HG03378 (cell line): ENCODE results near the gene FAM53B.
"Not testable (repeated sequence)": the region's sequence is repeated elsewhere in the genome, so short reads cannot be mapped to it uniquely, and the experiment has no call there.

Experiments
- ATAC-seq: cut with Tn5 transposase; IDR thresholded peaks from one replicate; pipeline ENCODE4 v1.9.1; 2021; ENCODE audit warnings: mild to moderate bottlenecking, moderate library complexity; ENCODE audit not compliant: unreplicated experiment

FAM53B gene, protein sequence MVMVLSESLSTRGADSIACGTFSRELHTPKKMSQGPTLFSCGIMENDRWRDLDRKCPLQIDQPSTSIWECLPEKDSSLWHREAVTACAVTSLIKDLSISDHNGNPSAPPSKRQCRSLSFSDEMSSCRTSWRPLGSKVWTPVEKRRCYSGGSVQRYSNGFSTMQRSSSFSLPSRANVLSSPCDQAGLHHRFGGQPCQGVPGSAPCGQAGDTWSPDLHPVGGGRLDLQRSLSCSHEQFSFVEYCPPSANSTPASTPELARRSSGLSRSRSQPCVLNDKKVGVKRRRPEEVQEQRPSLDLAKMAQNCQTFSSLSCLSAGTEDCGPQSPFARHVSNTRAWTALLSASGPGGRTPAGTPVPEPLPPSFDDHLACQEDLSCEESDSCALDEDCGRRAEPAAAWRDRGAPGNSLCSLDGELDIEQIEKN

DNA sequence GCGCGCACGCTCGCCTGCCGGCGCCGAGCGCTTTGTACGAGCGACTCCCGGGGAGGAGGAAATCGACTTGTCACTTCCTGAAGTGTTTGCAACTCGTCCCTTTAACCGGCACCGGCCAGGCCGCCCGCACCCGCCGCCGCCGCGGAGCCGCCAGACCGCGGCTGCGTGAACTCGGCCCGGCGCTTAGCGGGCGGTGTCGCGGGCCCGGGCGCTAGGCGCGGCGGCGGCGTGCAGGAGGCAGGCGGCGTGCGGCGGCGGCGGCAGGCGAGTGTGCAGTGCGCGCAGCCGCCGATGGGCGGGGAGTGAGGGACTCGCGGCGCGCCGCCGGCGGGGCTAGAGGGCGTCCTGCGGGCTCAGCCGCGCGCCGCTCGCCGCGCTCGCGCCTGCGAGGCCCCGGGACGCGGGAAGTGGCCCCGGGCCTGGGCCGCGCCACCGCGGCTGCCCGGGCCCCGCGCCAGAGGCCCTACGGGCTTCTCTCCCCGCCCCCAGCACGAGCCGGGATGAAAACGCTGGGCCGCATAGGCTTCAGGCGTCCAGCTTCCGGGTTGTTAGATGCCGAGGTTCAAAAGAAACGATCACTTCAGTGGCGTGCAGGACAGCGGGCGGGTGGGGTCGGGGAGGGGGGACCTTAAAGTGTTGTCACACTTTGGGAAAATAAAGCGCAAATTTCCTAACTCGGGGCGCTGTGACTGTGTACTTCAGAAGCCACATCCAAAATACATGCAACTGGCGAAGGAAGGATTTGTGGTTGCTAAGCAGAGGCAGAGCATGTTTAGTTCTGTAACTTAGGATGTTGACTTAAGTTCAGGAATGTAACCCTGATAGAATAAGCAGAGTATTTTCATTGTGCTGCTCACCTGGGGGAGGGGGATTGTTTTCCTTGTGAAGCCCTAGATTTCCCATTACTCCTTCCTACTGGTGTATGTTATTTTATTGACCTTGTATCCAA lies at the start of gene FAM53B:
TSS of gene FAM53B (minus strand) at position 277 of the 949 bp plus-strand sequence. CDS start 37,665 bp downstream, outside the sequence.
- ATAC-seq = peak; percentile 32

DNA sequence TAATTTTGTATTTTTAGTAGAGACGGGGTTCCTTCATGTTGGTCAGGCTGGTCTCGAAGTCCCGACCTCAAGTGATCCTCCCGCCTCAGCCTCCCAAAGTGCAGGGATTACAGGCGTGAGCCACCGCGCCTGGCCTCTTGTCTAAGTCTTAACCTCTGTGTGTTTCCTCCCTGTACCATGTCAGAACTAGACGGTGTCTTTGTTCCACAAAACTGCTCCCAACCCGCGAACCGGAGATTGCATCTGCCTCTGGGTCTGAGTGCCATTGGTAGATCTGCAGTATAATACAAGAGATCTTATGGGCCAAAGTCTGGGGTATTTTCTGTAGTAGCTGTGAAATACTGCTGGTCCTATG lies 48.8 kb upstream of the FAM53B start:
- no peak for ATAC-seq

DNA sequence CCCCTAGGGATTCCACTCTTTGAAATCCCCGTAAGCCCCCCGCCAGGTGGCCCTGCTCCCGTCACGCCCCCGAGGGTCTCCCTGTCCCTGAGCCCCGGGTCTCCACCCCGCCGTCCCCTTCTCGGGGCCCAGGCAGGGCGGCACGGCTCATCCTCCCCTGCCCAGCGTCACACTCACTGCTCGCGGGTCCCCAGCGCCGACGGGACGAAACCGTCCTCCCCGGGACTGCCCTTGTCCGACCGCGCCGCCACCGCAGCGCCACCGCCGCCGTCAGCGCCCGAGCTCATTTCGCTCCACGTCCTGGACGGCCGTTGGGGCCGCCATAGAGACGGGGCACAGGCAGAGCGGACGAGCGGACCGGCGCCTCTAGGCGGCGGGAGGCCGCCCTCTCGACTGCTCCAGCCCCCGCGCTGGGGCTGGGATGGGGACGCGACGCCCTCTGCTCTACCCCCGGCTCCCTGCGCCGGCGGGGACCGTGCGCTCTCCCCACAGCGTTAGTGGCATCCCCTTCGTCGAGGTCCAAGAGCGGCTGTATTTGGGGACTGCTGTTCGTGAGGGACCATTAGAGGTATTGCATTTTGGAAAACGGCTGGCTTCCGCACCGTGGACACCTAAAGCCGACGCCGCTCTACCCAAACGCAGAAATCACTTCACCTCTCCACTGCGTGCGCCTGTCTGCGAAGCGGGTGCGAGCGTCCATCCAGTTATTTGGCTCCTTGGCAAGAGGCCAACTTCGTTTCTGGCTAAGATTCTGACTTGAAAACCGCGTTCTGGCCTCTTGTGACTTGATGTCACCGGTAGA lies 47.6 kb upstream of the FAM53B start, which contains the start of gene EEF1AKMT2:
TSS of gene EEF1AKMT2 (minus strand) at position 341 of the 802 bp plus-strand sequence. CDS start at position 287, 54 bp downstream.
- peak; percentile 66 for ATAC-seq

DNA sequence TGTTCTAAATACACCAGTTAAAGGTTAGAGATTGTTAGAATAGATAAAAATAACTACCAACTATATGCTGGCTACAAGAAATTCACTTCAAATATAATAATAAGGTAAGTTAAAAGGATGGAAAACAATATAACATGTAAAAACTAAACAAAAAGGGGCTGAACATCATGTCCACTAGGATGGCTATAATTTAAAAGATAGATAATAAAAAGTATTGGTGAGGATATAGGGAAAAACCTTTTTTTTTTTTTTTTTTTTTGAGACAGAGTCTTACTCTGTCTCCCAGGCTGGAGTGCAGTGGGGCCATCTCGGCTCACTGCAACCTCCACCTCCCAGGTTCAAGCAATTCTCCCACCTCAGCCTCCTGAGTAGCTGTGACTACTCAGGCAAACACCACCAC lies 38.7 kb upstream of the FAM53B start:
- ATAC-seq = not testable (repeated sequence)

DNA sequence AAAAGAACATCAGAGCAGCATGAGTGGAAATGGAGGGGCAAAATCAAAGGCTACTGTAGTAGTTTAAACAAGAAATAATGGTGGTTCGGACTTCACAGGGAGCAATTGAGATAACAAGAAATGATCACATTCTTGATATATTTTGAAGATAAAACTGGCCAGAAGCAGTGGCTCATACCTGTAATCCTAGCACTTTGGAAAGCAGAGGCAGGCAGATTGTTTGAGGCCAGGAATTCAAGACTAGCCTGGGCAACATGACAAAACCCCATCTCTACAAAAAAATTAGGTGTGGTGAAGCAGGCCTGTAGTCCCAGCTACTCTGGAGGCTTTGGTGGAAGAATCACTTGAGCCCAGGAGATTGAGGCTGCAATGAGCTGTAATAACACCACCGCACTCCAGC lies 24.6 kb upstream of the FAM53B start:
- ATAC-seq = no peak

DNA sequence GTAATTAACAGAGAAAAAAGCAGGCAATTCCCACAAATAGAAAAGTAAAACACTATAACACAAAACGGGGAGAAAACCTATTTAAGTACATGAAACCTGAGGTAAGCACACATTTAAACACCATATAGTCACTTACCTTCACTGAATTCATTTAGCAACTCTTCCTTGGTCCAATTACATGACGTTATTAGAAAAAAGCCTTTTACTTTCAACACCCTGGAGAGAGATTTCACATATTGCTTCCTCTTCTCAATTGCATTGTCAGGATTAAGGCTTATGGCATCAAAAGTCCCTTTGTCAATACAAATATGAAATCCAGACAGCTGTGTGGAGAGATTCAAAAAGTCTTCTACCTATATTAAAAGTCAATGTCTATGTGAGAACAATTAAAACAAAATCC lies 21.1 kb upstream of the FAM53B start:
- ATAC-seq = no peak

DNA sequence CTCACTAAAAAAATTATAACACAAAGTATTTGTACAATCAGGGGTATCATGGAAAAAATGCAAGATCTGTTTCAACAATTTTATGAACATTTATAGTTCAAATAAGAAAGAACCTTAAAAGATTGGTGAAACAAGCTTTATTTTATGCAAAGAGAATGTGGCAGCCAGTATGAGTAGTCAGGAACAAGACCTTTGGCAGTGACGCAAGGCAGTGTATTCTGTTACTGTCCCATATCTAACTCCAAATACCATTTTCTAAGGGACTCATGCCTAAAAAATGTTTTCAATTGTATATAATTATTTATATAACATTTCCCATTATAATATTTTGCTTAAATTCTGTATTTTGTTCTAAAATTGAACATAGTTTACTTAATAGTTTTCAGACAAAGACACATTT lies 19.1 kb upstream of the FAM53B start:
- no peak for ATAC-seq

DNA sequence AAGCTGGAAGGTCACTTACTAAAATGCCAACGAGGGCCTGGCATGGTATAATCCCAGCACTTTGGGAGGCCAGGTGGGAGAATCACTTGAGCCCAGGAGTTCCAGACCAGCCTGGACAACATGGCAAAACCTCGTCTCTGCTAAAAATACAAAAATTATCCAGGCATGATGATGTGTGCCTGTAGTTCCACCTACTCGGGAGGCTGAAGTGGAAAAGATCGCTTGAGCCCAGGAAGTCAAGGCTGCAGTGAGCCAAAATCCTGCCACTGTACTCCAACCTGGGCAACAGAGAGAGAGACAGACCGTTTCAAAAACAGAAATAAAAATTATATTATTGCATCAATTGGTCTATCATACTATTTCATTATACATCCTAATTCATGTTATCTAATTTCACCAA lies 18.1 kb upstream of the FAM53B start:
- ATAC-seq = no peak

DNA sequence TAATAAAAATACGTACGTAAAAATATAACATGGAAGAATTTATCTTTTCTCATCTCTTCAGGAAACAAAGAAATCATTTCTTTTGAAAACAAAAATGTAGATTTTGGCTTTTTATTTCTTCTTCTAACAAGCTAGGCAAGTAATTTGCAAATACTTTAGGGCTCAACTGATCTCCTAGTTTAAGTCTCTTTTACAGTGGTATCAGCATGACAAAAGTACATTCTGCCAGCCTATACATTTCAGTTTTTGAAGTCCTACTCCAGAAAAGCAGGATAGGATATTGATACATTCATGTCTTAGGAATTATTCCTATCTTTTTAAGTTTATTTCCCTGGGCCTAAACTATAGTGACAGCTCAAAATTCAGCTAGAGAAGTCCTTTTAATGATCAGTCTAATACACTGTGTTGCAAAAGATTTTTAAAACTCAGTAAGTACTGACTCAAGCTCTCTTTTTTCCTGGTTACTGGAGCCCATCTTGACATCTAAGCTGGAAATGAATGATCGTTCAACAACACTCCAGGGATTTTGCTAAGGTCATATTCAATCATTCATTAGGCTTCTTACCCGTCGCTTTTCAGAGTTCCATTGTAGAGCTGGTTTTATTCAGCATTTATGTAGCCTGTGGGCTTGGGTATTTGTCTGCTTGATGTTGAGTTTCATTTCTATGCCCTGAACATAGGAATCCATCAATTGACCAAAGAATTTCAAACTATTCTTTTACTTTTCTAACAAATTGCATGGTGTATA lies 12.2 kb upstream of the FAM53B start:
- ATAC-seq = no peak

DNA sequence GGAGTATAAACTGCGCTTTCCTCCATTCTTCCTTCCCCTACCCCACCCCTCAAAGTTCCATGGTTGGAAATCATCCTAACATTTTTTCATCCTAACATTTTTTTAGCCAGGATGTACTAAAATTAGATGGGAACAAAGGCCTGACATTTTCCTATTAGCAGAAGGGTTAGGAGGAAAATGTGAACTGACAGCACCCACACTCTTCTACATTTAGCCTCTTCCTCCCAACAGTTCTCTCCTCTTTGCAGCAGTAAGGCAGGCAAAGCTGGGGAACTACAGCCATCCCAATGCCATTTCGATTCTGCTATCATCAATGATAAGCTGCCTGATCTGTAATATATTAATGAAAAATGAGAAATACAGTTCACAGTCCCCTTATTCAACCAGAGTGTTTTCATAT lies 11.4 kb upstream of the FAM53B start:
- no peak for ATAC-seq

DNA sequence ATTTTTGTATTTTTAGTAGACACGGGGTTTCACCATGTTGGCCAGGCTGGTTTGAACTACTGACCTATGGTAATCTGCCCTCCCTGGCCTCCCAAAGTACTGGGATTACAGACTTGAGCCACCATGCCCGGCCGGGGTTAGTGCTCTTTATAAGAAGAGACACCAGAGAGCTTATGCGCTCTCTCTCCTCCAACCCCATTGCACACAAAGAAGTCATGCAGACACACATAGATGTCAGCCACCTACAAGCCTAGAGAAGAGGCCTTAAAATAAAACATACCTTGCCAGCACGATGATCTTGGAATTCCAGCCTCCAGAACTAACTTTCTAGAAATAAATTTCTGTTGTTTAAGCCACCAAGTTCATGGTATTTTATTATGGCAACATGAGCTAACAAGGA lies 10.0 kb upstream of the FAM53B start:
- ATAC-seq = no peak

DNA sequence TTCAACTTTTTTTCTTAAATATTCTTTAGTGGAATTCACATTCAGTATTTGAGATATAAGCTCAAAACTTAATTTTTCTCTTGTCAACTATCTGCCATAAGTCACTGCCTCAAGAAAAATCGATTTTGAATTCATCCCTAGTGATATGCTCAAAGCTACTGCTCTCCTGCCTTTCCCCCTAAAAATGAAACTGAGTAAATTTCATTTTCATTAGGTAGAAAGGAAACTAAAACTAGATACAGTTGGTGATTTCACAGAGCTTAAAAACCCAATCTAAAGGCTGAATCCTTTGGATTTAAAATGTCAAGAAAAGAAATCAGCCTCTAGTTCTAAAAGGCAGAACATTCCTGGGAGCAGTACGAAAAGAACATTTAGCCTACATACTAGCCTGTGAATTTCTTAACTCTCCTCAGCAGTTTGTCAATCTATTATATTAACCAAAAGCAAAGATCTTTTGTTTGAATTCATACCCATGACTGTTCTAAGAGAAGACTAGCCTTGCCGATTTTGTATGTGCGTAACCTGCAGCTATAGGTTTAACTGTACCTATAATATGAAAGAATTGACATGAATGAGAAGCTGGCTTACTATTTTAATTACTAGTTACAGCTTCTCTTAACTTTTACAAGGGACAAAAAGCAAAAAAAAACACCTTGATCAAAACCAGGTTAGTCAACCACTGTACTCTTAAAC lies 4.9 kb upstream of the FAM53B start:
- no peak for ATAC-seq

DNA sequence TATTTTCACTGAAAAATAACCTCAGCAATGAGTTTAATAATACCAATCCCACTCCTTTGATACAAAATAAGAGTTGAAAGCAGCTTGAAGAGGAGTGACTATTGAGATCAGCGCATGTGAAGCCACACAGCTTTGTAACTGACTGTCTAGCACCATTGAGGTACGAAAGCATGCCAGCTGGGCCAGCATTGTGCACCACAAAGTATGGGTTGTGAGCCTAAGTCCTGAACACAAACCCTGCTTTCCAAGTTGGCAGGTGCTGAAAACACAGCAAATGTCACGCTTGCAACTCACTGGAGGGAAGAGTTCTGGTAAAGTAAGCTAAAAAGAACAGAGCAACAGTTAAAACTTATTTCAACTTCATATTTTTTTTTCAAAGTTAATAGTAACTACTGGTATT lies 4.0 kb upstream of the FAM53B start:
- ATAC-seq = no peak

DNA sequence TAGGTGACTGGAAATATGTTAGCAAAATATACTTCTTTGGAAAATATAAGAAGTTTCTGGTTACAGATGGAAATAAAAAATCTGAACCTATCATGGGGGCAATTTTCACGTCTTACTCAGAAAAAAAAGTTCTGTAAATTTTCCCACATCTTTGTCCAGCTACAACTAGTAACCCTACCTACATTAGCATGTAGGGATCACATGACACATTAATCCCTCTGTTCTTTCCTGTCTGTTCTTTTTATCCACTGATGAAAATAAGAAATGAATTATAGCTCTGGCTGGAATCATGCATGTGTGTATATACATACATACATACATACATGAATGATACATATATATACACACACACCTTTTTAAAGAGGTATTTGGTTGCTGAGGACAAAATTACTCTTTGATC lies 3.6 kb upstream of the FAM53B start:
- no peak for ATAC-seq

DNA sequence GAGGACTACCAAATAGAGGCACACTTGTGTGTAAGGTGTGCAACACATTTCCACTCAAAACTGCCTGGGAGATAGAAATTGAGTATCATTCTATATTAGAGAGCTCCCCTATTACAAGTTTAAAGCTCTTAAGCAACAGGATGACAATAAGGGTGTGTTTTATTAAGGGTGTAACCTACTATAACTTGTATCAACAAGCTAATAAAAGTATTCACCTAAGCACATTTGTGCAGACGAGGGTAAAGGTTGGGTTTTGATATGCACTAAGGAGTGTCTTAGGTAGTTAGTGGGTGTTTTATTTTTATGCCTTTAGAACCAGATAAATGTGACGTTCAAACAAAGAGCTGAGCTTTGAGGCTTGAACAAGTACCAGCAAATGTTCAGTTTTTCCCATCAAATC lies 2.8 kb upstream of the FAM53B start:
- no peak for ATAC-seq

DNA sequence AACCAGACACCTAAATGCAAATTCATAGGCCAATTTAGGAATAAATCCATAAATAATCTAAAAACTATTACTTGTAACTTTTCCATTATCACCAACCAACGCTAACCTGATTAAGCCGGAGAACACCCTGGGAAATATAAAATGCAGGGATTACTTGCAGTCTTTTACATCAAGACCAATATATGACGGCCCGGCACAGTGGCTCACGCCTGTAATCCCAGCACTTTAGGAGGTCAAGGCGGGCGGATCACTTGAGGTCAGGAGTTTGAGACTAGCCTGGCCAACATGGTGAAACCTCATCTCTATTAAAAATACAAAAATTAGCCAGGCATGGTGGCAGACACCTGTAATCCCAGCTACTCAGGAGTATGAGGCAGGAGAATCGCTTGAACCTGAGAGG lies 2.3 kb upstream of the FAM53B start:
- not testable (repeated sequence) for ATAC-seq

DNA sequence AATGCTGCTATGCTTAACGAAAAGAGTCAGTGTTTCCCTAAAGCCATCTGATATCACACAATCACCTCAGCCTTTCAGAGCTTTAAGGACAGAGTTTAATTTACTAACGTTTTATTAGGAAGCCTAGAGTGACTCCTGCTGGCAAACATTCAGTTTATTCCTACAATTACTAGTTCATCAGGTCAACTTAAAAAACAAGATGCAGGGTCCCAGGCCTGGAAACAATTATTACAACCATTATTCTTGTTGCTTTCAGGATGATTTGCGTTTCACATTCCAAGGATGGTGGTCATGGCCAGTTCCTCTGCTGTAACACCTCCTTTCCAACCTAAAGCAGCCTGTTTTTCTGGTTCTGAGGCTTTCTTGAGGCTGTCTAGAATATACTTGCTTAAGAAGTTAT lies 1.5 kb upstream of the FAM53B start:
- ATAC-seq = no peak

DNA sequence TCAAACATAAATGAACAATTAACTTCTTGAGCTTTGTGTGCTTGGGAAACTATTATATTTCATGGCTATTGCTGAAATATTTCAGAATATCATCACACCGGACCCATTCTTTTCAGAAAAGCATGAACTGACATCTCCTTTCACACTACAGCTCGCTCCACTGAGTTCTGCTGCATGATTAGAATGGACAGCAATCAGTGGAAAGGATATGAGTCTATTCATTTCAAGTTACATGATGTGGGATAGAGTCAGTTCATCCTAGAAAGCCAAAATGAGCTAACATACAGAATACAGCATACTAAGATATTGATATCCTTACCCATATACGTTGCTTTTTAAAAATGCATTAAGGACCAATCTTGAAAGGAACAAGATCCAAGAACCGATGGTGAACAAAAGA lies 1.1 kb upstream of the FAM53B start:
- ATAC-seq = no peak

DNA sequence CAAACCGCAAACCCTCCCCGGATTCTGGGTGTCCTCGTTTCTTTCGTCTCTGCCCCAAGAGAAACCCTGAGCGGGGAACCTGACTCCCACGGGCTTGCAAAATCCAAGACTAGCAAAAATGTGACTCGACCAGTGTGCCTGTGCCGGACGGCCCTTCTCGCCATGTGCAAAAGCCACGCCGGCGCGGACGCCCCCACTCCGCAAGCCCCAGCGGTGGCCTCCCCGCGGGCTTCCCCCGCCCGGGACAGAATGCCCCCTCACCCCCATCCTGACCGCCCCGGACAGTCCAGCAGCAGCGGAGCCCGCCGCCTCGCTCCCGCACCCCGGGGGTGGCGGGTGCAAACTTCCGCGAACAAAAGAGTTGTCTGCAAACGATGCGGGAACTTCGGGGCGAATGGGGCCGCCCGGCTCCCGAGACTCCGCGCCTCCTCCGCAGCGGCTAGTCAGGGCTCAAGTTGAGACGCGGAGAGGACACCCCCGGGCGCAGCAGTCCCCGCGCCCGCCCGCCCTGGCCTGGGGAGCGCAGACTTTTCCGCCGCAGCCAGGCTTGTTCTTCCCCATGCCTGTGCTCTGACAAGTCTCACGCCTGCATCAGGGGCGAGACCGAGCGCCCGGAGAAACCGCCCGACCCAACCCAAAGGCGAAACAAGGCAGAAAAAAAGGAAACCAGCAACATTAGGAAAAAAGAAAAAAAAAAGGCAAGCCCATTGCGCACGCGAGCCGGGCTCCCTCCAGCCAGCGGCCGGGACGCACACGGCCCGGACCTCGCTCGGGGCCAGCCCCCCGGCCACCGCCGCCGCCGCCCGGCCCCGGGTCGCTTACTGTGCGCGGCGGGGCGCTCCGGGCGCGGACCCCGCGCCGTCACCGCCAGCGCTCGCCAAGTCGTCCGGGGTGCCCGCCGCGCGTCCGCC lies 732 bp downstream of the FAM53B start:
- no peak for ATAC-seq
